HG03159 (cell line): Measurements from ENCODE around the gene RELN.

Experiments used
- ATAC-seq: cut with Tn5 transposase; IDR thresholded peaks from one replicate; pipeline ENCODE4 v1.9.1; 2021; ENCODE audit warnings: mild to moderate bottlenecking, moderate library complexity; ENCODE audit not compliant: unreplicated experiment

RELN gene

DNA sequence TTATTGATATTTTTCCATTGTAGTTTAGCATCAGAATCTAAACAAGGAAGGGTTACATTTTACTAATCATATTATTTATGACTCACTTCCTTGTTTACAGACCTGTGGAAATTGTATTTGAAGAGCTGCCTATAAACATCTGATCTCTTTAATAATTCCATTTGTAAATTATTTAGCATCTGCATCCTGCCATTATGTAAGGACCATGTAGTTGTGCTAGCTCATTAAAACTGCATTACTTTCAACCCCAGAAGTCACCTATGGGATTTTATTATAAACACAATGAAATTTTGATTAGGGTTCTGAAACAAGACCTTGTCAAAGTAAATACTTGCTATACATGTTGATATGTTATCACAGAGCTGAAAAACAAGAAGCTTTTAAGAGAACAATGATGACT, 396.6 kb downstream of the RELN start:
- no peak for ATAC-seq

DNA sequence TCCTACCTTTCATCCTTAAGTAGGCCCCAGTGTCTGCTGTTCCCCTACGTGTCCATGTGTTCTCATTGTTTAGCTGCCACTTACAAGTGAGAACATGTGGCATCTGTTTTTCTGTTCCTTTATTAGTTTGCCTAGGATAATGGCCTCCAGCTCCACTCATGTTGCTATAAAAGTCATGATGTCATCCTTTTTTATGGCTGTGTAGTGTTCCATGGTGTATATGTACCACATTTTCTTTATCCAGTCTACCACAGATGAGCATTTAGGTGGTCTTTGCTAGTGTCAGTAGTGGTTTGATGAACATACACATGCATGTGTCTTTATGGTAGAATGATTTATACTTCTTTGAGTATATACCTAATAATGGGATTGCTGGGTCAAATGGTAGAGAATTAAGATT, 397.3 kb downstream of the RELN start:
- ATAC-seq = no peak

- no peak for ATAC-seq
Observed at GRCh38 chr7:103580031-103580430, 409.4 kb downstream of the RELN start.

- no peak for ATAC-seq
Observed at GRCh38 chr7:103577059-103577458, 412.4 kb downstream of the RELN start.

GRCh38 chr7:103576641-103577040, 412.8 kb downstream of the RELN start:
- ATAC-seq = no peak

- ATAC-seq = no peak
Observed at GRCh38 chr7:103574576-103574975, 414.9 kb downstream of the RELN start.

- ATAC-seq = no peak
Observed at GRCh38 chr7:103573479-103574058, 415.9 kb downstream of the RELN start.

DNA sequence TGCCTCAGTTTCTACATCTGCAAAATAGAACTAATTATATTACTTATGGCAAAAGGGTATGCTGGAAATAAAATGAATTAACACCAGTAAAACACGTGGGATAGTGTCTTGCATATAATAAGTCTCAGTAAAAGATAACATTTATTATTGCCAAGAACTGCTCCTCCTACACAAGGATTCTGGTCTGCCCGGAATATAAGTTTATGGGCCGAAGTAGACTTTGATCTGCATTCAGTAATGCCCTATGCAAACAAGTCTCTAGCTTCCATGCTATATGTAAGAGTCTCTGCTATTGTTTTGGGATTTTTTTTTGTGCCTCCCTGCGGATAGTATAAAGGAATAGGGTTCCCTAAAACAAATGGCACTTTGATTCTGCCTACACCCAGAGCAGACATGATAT, 417.9 kb downstream of the RELN start:
- ATAC-seq = no peak

GRCh38 chr7:103569621-103570305, 419.7 kb downstream of the RELN start:
- ATAC-seq = no peak

DNA sequence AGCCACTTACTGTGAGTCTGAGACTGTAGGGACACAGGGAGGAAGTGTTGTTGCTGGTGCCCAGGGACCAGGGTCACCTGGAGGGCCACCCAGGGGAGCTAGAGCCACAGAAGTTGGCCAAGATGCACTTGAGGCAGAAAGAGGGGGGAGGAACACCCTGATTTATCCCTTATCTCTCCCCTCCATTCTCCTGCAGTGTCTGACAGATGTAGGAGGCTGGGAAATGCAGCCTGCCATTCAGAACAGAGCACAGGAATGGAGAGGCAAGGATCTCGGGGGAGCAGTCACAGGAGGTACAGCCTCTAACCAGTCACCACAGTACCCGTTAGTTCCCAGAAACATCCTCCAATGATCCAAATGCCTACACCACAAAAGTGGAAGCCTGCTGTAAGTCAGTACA, 425.0 kb downstream of the RELN start:
- no peak for ATAC-seq

- ATAC-seq = no peak
Observed at GRCh38 chr7:103560136-103560535, 429.3 kb downstream of the RELN start.

GRCh38 chr7:103551016-103551415, 438.4 kb downstream of the RELN start:
- no peak for ATAC-seq

GRCh38 chr7:103549786-103550185, 439.7 kb downstream of the RELN start:
- no peak for ATAC-seq

DNA sequence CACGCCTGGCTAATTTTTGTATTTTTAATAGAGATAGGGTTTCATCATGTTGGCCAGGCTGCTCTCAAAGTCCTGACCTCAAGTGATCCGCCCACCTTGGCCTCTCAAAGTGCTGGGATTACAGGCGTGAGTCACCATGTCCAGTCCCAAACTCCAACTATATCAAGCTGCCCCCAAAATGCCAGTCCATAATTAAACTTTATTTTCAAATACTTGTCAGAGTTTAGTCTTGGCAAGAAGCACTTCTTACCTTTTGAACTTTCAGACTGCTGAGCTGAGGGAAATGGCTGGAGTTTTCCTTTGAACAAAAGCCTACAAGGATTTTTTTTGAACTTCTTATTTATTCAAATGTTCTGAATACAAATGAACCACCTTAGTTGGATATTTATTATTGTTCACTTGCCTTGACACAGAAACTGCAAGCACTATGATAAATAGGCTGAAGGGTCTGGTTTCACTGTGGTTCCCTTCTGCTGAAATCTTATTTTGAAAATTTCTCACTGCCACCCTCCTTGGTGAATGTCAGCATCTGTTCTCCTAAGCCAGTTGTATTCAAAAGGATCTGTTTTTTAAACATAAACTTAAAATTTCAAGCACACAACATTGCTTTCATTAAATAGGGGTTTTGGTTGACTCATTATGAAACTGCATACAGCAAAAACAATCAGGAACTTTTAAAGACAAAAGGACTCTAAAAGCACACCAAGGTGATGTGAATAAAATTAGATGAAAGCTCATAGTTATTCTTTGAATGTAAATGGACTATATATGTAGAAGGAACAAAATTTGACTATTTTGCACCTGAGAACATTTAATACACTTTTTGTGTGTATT, 441.8 kb downstream of the RELN start:
- no peak for ATAC-seq

DNA sequence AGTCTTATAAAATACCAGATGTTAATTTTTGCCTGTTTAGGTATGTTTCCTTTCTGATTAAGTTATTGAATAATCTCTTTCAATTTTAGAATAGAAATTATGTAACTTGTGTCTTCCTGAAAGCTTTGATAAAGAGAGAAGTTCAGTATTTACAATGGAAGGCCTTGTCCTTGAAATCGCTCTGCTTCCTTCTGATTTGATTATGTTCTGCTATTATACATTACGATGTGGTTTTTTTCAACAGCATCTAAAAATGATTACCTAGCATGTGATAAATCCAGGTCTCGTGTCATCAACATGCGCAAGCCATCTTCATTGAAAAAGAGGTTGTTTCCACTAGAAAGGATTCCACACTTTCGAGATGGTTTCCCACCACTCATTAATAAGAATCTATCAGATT, 447.0 kb downstream of the RELN start:
- ATAC-seq = no peak

- ATAC-seq = no peak
Observed at GRCh38 chr7:103541947-103542346, 447.5 kb downstream of the RELN start.

- ATAC-seq = no peak
Observed at GRCh38 chr7:103541026-103541425, 448.4 kb downstream of the RELN start.

- no peak for ATAC-seq
Observed at GRCh38 chr7:103540338-103540737, 449.1 kb downstream of the RELN start.

DNA sequence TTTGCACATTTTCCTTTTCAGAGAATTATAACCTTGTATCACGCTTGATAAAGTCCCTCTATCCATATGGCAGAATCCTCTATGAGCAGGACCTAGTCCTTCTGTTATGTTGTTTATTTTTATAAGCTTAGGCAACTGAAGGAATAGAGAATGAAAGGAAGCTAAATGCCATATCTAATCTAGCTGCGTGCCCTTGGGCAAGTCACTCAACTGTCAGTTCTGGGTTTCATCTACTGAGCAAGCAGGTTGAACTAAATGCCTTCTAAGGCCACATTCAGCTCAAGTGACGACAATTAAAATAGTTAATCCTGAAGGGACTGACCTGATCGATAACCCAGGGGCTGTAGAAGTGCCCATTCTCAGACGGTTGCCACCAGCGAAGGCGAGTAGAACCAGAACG, 449.6 kb downstream of the RELN start:
- ATAC-seq = no peak

DNA sequence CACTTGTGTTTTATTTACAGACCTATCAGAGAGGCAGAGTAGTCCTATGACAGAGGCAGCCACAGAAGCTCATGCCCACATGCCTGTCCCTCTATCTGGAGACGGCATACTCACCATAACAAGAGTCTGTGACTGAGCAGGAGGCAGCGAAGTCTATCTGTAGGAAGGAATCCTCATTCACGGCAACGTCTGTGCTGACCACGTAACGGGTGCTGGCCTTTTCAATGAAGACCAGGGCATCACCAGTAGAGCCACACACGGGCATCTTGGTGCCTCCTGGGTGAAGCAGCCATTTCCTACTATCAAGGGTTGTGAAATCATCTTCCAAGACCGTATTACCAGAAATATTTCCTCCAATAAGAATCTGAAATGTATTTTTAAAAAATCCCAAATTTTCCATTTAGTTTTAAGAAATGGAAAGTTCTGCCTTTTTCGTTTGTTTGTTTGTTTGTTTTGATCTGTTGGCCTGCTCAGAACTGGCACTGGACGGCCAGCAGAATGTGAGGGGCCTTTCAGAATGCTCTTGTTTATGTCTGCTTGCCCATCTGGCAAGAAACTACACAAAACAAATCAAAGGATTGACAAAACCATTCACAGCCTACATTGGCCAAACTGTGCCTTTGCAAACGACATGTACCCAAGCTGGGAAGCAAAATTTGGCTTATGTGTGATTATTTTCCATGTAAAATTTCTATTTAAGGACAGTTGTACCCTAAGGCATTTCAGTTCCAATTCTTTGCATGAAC, 450.3 kb downstream of the RELN start:
- ATAC-seq = no peak

GRCh38 chr7:103533761-103534160, 455.7 kb downstream of the RELN start:
- ATAC-seq = no peak
